Stimulated activated CD8-positive, alpha-beta memory T cell treated with anti-CD3 and anti-CD28 coated beads, Interleukin-2, amount 100 ng/mL, for 48 hours (primary cell): Measurements from ENCODE around the gene TGM2.

Experiments used
- DNase-seq, 2 donors: peaks; one replicate each; pipeline ENCODE4 v3.0.0-alpha.2; 2020; ENCODE audit warnings: low read depth in 2 of 2

Gene TGM2

DNA sequence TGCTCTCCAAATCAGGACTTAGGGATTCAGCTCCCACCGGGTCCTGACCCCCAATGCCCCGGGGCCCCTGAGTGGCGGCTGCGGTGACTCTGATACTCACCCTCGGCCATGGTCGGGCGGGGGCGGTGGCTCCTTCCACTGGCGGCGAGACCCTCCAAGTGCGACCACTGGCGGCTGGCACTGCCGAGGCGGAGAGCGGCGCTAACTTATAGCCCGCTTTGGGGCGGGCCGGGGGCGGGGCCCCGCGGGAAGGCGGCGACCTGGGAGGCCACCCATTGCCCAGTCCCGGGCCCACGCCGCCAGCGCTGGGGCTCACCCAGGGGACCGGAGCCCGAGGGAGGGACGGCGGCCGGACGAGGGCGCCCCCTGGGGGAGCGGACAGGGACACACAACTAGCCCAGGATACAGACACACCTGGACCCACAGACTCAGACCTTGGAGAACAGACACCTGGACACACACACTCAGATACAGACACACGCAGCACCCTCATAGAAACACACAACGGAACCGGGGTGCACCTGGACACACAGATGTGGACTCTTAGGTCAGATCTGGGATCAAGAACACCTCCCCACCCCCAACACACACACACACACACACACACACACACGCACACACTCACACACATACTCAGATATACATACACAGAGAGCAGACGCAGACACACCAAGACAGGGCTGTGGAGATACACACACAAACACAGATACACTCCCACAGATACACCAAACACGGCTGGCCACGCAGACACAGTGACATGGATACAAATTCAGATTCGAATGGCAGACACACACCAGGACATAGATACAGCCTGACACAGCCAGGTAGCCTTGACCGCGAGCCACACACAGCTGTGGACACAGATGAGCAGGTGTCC, at the start of gene TGM2:
TSS of gene TGM2 (minus strand) at position 182 of the 877 bp plus-strand sequence. CDS start at position 110, 72 bp downstream.
- DNase-seq: peak; percentile 27 to 32

DNA sequence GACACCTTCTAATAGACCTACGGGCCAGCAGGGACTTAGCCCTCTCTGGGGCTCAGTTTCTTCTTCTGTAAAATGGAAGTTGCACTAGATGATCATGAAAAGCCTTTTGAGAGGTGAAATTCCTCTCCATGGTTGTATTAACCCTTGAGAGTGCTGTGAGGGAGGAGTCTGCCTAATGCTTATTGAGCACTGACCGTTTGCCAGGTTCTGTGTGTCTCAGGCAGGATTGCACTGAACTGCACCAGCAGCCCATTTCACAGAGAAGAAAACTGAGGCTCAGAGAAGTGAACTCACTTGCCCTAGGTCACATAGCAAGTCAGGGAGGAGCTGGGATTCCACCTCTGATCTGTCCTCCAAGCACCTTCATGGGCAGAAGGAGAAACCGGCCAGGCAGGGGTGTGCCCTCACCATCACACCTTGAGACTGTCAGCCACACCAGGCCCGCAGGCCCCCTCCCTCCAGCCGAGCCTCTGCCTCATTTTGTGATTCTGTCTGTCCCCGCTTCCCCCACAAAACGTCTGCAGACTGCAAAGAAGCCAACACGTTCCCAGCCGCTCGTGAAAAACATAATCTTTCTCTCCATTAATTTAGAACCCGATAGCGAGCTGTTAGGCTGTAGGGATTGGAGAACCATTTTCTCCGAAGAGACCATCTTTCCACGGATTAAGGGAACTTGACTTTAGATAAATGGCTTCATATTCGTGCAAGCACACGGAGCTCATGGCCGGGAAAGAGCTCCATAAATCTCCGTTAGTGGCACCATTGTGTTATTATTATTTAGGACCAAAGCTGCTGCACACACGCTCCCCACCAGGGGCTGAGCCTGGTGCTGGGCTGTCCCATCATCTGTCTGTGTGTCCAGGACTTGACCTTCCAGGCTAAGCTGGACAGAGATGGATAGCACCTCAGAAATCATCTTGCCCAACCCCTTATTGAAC, 49.5 kb upstream of the TGM2 start:
- no peak for DNase-seq

GRCh38 chr20:38213607-38213940, 48.5 kb upstream of the TGM2 start:
- no peak for DNase-seq

GRCh38 chr20:38212806-38213606, 47.9 kb upstream of the TGM2 start:
- DNase-seq: no peak

GRCh38 chr20:38211200-38212097, 46.4 kb upstream of the TGM2 start:
- DNase-seq: no peak

DNA sequence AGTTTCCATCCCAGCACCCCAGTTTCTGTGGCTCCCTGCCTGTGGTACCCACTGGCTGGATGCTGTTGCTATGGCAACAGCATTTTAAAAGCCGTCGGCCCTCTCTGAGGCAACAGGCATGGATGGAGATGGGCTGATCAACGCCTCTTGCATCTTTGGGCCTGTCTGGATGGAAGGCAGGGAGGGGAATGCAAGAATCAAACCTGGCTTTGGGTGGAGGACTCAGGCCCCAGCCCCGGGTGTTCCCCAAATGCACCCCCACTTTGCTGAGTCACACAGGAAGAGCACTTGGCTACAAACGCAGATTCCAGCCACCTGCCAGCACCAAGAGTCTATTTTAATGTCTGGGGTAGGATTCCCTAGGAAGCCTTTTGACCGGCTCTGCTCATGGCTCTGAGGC, 45.7 kb upstream of the TGM2 start:
- no peak for DNase-seq

DNA sequence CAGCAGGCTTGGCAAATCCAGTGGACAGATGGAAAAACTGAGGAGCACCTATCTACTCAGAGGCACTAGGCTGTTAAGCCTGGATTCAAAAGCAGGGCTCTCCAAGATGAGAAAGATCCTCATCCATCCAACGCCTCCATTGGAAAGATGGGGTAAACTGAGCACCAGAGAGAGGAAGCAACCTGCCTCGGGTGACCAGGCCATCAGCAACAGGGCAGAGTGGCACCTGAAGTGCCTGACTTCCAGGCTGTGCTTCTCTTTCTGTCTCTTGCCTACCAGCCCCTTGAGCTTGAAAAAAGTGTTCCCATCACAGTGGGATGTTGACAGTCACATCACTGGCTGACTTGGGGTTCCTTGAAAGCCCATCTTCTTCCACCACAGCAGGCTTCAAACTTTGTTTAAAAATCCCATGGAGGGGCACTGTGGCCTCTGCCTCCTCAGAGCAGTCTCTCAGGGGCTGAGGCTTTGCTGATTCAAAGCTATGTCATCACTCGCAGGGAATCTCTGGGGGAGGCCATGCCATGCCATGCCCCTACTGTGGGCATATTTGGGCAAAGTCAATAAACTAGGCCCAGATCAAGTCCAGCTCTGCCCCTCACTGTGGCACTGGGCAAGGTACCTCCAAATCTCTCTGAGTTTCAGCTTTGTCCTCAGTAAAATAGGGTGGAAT, 44.8 kb upstream of the TGM2 start:
- DNase-seq: no peak

- DNase-seq: no peak
These were observed 44.1 kb upstream of the TGM2 start for GRCh38 chr20:38209054-38209675.

- no peak for DNase-seq
These were observed 43.5 kb upstream of the TGM2 start for GRCh38 chr20:38208523-38208922.

DNA sequence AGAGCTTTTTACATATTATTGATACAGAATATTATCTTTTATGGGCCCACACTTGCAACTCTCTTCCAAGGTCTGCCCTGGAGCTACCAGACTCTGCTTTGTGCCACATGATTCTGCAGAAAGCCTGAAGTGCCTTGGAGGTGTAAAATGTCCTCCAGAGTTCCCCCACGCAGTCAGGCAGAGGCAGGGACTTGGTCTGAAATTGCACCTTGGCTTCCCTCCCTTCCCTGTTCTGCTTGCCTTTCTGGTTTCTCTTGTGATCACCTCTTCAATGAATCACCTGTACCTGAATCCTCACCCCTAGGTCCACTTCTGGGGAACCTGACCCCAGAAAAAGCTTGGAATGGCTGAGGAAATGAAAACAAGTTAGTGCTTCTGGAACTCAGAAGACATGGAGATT, 43.0 kb upstream of the TGM2 start:
- no peak for DNase-seq

DNA sequence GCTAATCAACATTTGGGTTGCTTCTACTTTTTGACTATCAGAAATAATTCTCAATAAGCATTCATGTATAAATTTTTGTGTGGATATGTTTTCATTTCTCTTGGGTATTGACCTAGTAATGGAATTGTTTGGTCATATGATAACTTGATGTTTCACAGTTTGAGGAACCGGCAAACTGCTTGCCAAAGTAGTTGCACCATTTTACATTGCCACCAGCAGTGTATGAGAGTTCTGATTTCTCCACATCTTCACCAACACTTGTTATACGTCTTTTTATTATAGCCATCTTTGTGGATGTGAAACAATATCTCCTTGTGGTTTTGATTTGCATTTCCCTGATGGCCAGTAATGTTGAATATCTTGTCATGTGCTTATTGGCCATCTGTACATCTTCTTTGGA, 42.6 kb upstream of the TGM2 start:
- no peak for DNase-seq

- no peak for DNase-seq
These were observed 39.9 kb upstream of the TGM2 start for GRCh38 chr20:38205001-38205400.

DNA sequence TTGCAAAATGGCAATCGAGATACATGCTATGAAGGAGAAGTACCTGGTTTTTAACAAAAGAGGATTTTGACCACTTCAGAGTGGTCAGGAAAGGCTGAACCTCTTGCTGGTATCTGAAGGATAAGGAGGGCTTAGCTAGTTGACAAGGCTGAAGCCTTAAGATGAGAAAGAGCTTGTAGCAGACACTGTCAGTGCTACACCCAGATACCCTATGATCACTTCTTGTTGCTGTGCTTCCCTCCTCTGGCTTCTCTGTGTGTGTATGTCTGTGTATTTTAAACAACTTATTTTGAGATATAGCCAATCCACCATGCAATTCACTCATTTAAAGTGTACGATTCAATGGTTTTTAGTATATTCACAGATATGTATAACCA, 38.9 kb upstream of the TGM2 start:
- DNase-seq: no peak

GRCh38 chr20:38203337-38203980, 38.4 kb upstream of the TGM2 start:
- no peak for DNase-seq

- no peak for DNase-seq
These were observed 37.9 kb upstream of the TGM2 start for GRCh38 chr20:38202982-38203293.

DNA sequence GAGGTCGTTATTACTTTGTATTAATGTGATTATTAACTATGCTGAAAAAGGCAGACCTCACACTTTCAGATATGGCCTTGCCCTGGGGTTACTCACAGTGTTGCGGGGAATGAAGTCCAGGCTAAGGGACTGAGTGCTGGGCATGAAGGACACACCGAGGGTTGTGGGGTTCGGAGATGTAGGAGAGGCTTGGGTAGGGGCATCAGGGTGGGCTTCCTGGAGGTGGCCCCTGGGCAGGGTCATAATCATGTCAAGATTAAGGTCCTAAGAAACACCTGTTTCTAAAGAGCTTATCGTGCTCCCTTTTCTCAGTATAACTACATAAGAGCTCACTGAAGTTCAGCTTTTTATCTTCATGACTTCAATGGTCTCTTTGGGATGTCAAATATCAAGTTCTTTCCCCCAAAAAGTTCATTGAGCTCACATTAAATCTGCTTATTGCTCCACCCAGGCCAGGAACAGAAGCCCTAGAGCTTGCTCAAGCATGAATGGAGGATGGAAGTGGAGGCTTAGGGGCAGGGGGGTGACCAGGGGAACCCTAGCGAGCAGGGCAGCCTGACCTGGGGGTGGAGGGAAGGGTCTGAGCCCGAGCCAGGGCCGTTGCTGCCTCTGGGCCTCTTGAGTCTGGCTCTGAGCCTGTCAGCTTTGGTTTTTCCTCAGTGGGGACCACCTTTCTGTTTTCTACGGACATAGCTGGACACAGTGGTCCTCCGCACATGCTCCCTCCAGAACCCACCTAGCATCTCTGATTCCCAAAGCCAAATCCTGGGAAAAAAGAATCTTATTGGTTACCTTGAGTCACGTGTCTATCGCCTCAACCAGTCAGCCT, 37.3 kb upstream of the TGM2 start:
- DNase-seq: no peak

- DNase-seq: no peak
These were observed 36.3 kb upstream of the TGM2 start for GRCh38 chr20:38201356-38201755.

GRCh38 chr20:38200646-38201045, 35.6 kb upstream of the TGM2 start:
- no peak for DNase-seq
